Stimulated activated CD4-positive, alpha-beta T cell treated with anti-CD3 and anti-CD28 coated beads, Interleukin-4, amount 100 ng/mL, for 1 hour (primary cell): ENCODE measurements around the gene DNAJB13.

Source experiments
- DNase-seq: peaks from one replicate; pipeline ENCODE4 v3.0.0-alpha.2; 2020

The DNAJB13 gene

GRCh38 chr11:73956876-73957653 is 6.2 kb downstream of the DNAJB13 start:
- no peak for DNase-seq

DNA sequence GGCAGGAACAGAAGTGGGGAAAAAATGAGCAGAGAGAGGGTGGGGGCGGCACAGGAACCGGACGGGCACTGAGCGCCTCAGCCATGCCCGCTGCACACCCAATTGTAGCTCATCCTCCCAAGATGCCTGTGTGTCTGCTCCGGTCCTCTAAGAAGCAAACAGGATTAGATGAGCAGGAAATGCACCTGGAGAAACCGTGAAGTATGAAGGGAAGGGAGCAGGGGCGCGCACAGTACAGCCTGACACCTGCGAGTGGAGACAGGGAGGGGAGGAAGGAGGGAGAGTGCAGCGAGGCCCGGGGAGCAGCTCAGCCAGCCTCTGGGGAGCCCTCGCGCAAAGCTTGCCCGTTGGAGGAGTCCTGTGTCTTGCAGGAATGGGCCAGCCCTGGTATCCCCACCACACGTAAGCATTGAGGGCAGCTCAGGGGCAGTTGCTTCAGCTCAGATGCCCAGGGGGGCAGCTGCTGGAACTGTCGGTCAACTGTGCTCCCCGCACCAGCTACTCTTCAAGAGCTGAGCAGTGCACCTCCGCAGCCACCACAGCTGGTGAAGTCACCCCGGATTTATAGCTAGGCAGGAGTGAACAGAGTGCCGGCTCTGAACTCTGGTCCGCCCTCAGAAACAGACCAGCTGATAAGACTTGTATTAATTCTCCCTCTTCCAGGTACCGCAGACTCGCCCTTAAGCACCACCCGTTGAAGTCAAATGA is 7.0 kb downstream of the DNAJB13 start:
- no peak for DNase-seq

GRCh38 chr11:73958521-73959141 is 7.8 kb downstream of the DNAJB13 start:
- no peak for DNase-seq

- DNase-seq: no peak
Observed at GRCh38 chr11:73961321-73961720, 10.5 kb downstream of the DNAJB13 start.

- DNase-seq: no peak
Observed at GRCh38 chr11:73962101-73962705, 11.4 kb downstream of the DNAJB13 start.

DNA sequence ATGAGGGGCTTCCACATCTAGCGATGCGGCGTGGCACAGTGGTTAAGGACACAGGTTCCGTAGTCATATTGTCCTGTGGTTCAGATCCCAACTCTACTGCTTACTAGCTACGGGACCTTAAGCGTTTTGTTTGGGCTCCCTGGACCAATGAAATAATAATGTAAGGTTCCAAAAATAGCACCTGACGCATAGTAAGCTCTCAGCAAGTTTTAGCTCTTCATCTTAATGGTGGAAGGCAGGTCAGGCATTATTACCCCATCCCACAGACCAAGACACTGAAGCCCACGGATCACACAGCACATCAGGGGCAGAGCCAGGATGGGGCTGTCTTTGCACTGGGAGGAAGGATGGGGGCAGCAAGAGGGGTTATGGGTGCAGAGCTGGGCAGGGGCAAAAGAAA is 13.0 kb downstream of the DNAJB13 start:
- no peak for DNase-seq

GRCh38 chr11:73965076-73965763 is 14.4 kb downstream of the DNAJB13 start:
- no peak for DNase-seq

GRCh38 chr11:73965764-73966121 is 14.9 kb downstream of the DNAJB13 start:
- no peak for DNase-seq

- no peak for DNase-seq
Observed at GRCh38 chr11:73968356-73968966, 17.6 kb downstream of the DNAJB13 start.

- no peak for DNase-seq
Observed at GRCh38 chr11:73969091-73969490, 18.3 kb downstream of the DNAJB13 start.

GRCh38 chr11:73969991-73970800 is 19.4 kb downstream of the DNAJB13 start:
- DNase-seq: no peak

- DNase-seq: no peak
Observed at GRCh38 chr11:73971175-73971719, 20.4 kb downstream of the DNAJB13 start.

DNA sequence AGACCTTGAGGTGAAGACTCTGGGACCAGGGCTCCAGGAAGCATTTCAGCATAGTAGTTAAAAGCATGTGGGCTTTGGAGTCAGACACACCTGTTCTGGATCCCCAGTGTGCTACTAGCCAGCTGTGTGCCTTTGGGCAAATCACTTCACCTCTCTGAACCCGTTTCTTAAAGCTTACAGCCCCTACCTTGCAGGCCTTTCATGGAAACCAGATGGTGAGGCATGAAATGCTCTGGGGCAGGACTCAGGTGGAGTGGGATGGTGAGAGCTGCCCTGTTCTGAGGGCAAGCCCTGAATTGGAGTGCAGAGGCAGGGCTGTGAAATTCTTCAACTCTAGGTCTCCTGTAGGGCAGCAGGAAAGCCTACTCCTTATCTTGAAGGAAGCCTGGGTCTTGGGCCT is 21.4 kb downstream of the DNAJB13 start:
- DNase-seq: no peak

GRCh38 chr11:73972620-73973449 is 22.0 kb downstream of the DNAJB13 start:
- DNase-seq: no peak

GRCh38 chr11:73974604-73975478 is 24.0 kb downstream of the DNAJB13 start:
- DNase-seq: no peak

DNA sequence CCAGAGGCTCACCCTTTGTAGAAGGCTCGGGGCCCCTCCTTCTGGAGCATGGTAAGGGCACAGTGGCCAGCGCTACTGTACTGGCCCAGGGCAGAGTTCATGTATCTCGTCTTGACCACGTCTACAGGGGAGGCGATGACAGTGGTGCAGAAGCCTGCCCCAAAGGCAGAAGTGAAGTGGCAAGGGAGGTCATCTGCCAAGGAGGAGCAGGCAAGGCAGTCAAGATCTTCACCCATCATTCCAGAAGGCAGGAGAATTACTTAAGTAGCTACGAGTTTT is 24.6 kb downstream of the DNAJB13 start:
- DNase-seq: no peak

- no peak for DNase-seq
Observed at GRCh38 chr11:73976451-73977151, 25.8 kb downstream of the DNAJB13 start.

DNA sequence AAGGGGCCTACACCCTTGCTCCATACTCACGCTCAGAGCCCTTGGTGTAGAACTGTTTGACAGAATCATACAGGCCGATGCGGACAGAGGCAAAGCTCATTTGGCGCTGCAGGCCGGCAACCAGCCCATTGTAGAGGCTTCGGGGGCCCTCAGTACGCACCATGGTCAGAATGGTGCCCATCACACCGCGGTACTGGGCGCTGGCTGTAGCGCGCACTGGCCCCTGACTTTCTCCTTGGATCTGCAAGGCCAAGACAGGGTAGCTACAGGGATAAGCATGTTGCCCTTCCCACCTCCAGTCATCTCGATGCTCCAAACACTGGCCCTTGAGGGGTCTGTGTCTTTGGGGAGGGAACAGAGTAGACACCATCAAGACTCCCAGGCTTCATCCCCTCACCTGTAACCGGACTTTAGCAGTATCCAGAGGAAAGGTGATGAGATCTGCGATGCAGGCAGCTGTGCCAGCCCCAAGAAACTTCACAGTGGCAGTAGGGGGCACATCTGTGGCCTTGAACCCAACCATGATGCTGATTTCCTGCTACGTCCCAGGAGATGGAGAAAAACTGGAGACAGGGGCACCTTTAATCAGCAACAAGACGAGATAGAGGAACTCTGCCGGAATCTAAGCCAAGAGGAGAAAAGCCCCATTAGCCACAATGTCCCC is 27.2 kb downstream of the DNAJB13 start:
- DNase-seq: no peak
